Pons (tissue), 1 donor: Measurements from ENCODE around the gene SAMSN1.

ENCODE experiments used
- DNase-seq: peaks from one replicate; pipeline ENCODE4 v3.0.0-alpha.2; 2016; ENCODE audit warnings: low spot score

SAMSN1 gene

GRCh38 chr21:14484188-14485009 lies 61.7 kb downstream of the SAMSN1 start:
- DNase-seq: no peak

- DNase-seq: no peak
Measured at GRCh38 chr21:14483296-14483695, 62.8 kb downstream of the SAMSN1 start.

- DNase-seq: peak; percentile 27
Measured at GRCh38 chr21:14482165-14482564, 64.0 kb downstream of the SAMSN1 start.

DNA sequence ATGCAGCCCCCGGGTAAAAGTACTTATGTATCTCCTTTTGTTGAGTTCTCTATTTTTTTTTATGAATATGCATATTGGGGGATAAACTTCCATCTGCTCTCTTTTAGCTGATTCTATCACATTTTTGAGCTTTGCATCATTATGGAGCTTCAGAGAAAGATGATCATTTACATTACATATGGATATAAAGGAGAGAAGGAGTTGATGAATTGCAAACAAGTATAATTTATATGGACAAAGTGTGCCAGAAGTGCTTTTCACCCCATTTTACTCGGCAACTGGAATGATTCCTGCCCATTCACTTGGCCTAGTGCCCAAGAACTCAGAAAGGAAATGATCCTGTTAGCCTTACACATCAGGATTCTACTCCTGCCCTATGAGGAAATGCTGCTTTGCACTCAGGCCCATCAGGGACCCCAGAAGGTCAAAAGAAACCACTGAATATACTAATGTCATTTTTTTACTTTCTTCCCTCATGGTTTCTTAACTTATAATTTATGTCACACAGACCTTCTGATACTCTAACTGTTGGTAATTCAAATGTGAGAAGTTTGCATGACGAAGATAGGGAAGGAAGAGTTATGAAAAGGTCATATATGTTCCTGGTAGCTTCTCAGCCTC lies 65.6 kb downstream of the SAMSN1 start:
- no peak for DNase-seq

DNA sequence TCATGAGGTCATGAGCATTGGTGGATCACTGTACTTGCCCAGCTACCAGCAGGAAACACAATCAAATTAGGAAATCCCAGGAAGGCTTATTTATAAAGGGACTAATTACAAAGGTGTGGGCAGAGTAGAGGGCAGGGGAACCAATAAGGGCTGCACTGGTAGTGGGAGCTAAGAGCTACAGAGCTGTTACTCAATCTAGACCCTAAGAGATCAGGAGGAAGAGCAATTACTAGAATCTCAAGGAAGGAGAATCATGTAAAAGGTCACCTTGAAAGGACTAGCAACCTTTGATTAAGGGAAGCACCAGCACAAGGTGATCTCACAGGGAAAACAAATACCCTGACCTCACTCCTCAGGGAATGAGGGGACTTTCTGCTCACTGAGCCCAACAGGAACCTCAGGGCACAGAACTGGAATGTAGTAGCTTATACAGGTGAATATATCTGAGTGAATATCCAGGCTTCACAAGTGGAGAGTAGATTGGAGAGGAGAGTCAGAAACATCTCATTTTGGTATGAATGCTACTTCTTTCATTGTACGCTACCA lies 66.8 kb downstream of the SAMSN1 start:
- no peak for DNase-seq

- DNase-seq: no peak
Measured at GRCh38 chr21:14477841-14478240, 68.3 kb downstream of the SAMSN1 start.

DNA sequence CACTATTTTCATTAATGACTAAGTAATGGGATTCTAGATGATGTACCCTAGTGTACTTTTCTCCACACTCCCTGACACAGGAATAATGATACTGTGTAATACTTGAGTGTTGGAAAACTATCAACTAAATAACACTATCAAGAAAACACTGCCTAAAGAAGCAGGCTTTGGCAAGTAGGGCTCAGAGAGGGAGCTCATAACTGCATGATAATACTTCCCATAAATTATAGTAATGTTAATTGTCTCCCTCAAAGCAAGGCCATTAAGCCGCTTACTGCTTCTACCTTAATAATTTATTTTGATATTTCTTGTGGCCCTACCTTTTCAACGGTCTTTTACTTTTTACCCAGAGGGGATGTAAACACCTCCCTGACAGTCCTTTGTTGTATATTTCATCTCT lies 69.0 kb downstream of the SAMSN1 start:
- DNase-seq: no peak

DNA sequence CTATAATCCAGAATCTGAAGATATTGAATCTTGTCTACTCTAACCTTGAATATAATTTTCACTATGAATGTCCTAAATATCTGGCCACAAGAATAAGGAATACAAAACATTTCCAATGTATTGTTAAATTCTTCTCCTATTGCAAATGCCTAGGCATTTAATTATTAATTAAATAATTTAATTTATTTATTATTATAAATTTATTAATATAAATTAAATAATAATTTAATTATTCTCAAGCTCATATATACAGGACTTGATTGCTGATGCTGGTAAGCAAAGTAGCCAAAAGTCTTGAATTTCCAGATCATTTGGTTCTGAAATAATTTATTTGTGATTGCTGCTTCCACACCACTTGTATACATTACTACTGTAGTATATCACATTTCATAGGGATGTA lies 71.1 kb downstream of the SAMSN1 start:
- no peak for DNase-seq

DNA sequence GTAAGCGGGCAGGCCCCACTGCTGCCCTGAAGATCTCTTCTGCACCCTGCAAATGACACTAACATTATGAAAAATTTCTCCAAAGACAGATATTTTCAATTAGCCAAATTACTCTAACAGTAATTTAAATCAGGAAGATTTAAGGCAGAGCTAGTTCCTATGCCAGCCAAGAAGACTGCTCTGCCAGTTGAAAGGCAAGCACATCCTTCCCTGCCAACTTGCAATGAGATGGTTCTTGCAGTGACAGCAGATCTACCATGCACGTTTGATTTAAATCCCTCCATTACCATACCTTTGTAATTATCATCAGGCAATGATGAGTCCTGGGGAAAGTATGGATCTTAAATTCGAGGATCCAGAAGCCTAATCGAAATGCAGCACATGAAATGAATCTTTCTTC lies 76.5 kb downstream of the SAMSN1 start:
- no peak for DNase-seq

- DNase-seq: no peak
Measured at GRCh38 chr21:14466715-14467114, 79.4 kb downstream of the SAMSN1 start.

- DNase-seq: no peak
Measured at GRCh38 chr21:14457762-14458161, 88.4 kb downstream of the SAMSN1 start.

DNA sequence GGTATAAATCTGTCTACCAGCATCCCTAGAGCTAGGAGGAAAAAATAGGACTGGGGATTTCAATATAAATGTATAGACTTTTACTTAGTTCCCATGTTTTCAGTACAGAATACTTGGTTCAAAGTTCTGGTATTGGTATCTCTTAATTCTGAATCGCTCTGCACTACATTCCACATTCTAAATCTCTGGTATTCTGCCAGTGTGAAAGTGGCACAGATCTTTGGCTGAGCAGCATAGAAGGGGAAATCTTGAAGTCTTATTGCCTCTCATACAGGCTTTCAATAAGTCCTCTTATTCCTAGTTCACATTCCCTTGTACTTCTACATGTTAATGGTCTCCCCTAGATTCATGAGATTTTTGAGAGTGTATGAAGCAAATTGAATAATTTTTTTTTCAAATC lies 89.2 kb downstream of the SAMSN1 start:
- no peak for DNase-seq

DNA sequence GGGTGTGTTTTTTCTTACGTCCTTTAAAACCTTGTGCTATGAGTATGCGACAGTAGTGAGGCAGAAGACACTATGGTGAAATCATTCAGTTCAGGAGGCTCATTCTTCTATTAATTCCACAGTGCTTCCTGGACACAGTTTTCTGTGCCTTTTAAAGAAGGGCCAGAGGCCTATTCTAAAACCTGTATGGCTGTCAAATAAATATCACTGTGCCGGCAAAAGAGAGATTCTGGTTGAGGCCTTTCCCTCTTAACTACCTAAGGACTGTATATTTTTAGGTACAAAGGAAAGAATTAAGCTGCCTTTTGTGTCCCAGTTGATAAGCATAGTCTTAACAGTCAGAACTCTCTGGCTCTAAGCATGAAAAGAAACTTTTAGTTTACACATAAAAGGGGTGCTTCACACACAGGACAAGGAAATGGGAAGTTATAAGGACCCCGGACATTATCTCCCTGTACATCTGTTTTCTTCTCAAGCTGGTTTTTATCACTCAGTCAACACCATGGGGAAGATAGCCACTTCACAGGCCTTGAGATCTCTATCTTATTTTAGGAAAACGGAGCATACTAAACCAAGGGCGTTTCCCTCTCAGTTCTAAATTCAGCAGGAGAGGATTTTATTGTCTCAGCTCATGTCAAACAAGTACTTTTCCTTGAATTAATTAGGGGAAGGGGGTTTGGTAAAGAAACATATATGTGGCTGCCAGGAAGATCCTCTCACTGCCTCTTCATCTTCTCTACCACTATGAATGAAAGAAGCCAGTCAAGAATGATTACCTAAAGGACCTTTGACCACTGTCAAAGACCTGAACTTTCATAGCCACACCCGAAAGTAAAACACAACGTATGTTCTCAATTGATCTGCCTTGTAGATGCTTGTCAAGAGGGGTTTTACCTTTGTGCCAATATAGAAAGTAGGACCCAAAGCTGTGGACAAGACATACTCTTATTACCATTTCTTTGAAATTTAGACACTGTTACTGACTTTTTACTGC lies 91.8 kb downstream of the SAMSN1 start:
- DNase-seq: no peak

- DNase-seq: no peak
Measured at GRCh38 chr21:14453339-14454015, 92.6 kb downstream of the SAMSN1 start.

GRCh38 chr21:14452727-14453241 lies 93.3 kb downstream of the SAMSN1 start:
- no peak for DNase-seq

GRCh38 chr21:14452031-14452726 lies 93.9 kb downstream of the SAMSN1 start:
- DNase-seq: no peak

DNA sequence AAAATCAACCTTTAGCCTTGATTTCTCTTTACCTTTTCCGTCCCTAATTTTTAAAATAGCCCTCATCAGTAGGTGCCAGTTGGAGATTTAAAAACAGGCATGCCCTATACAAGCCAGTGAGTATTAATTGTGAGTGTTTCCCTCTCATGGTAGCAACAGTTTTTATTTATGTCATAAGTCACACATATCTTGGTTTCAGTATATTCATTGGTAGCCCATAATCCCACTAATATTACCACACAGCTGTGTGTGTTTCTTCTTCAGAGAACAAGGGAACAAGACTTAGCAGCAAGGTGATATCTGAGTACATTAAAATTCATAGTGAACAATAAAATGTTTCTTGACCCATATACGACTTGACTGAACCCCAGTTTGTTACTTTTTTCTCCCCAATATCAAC lies 94.6 kb downstream of the SAMSN1 start:
- no peak for DNase-seq

DNA sequence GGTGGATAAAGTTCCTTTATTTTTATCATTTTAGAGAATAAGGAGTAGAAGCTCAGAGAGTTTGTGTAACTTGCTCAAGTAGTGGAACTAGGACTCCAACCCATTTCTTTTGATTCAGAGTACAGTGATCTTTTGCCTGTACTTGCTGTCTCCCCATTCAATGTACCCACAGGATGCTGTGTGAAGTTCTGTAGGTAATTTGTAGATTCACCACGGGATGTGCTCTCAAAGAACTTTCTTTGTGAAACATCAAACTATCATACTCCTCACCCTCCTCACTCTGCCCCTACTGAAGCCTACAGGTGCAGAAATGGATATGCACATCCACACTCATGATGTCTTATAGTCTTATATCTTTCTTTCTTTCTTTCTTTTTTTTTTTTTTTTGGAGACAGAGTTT lies 97.3 kb downstream of the SAMSN1 start:
- no peak for DNase-seq

- DNase-seq: no peak
Measured at GRCh38 chr21:14438211-14438610, 107.9 kb downstream of the SAMSN1 start.

DNA sequence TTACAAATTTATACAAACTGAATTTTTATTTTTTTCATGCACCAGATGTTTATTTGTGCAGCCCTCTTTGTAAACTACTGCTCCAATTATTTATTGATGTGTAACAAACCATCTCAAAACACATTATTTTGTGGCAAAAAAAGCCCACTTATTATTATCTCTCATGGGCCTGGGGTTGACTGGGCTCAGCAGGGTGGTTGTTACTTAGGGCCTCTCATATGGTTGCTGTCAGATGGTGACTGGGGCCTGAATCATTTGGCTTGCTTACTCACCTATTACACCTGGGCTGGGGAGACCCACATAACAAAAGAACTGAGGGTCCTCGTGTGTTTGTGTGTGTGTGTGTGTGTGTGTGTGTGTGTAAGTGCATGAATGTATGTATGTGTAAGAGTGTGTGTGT lies 110.7 kb downstream of the SAMSN1 start:
- DNase-seq: no peak
